NB4 (cell line): ENCODE data around the gene ZBTB5.

Source experiments
- POLR2A ChIP-seq: IDR thresholded peaks from 2 replicates; pipeline ENCODE4 v1.6.1; 2011; ENCODE audit warnings: mild to moderate bottlenecking; ENCODE audit not compliant: insufficient read length; ENCODE audit errors: extremely low read depth
- TF ChIP-seq, protein P1 (sequence below): IDR thresholded peaks from one replicate; pipeline ENCODE4 v1.5.1; 2012; ENCODE audit warnings: low read depth, low read length

DNA sequence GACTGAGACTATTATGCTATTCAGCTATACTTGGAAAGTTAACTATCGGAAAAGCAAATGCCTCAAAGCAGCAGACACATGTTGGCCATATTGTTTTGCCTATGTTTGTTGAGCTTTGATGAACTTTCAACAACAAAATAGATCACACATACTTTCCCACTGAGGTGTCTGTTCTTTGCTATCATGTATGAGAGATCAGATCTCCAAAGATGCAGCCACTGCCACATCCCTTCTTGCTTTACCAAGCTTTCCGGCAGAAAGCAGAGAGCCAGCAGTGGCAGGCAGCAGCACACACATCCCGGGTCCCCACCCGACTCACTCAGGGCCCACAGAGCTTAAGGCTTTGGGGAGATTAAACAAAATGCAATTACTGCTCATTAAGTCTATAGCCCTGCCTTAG is 18.8 kb downstream of the ZBTB5 start:
- TF ChIP-seq, protein P1, sequence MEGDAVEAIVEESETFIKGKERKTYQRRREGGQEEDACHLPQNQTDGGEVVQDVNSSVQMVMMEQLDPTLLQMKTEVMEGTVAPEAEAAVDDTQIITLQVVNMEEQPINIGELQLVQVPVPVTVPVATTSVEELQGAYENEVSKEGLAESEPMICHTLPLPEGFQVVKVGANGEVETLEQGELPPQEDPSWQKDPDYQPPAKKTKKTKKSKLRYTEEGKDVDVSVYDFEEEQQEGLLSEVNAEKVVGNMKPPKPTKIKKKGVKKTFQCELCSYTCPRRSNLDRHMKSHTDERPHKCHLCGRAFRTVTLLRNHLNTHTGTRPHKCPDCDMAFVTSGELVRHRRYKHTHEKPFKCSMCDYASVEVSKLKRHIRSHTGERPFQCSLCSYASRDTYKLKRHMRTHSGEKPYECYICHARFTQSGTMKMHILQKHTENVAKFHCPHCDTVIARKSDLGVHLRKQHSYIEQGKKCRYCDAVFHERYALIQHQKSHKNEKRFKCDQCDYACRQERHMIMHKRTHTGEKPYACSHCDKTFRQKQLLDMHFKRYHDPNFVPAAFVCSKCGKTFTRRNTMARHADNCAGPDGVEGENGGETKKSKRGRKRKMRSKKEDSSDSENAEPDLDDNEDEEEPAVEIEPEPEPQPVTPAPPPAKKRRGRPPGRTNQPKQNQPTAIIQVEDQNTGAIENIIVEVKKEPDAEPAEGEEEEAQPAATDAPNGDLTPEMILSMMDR = no peak
- no peak for TF ChIP-seq POLR2A
